DOHH2 (cell line): Measurements from ENCODE around the gene CDIPT.

Experiments used
- H3F3A ChIP-seq: fragments of 200-600 bp; sonication (generic), shearing (Covaris generic); 2 replicates; pipeline ENCODE4 v1.6.0; 2016; ENCODE audit warnings: antibody characterized with exemption, mild to moderate bottlenecking; ENCODE audit not compliant: control insufficient read depth, insufficient read depth
- H3K27ac ChIP-seq: fragments of 200-600 bp; sonication (generic); 2 replicates; pipeline ENCODE4 v1.5.1; 2014; ENCODE audit warnings: low read depth, mild to moderate bottlenecking, low read length, moderate library complexity
- H3K27me3 ChIP-seq: fragments of 200-600 bp; sonication (generic); 2 replicates; pipeline ENCODE4 v1.6.1; 2014; ENCODE audit warnings: mild to moderate bottlenecking, low read length, mixed read lengths; ENCODE audit not compliant: control insufficient read depth
- H3K36me3 ChIP-seq: fragments of 200-600 bp; sonication (generic); 2 replicates; pipeline ENCODE4 v1.6.1; 2014; ENCODE audit warnings: mild to moderate bottlenecking, low read length, moderate library complexity, mixed read lengths; ENCODE audit not compliant: control insufficient read depth
- H3K4me1 ChIP-seq: fragments of 200-600 bp; sonication (generic); 2 replicates; pipeline ENCODE4 v1.6.1; 2014; ENCODE audit warnings: mild to moderate bottlenecking, low read length, mixed read lengths; ENCODE audit not compliant: control insufficient read depth
- H3K4me2 ChIP-seq: fragments of 200-600 bp; sonication (generic); 2 replicates; pipeline ENCODE4 v1.6.0; 2014; ENCODE audit warnings: mild to moderate bottlenecking, low read length, moderate library complexity
- H3K4me3 ChIP-seq: fragments of 200-600 bp; sonication (generic); 2 replicates; pipeline ENCODE4 v1.5.1; 2014; ENCODE audit warnings: mild to moderate bottlenecking, low read length, mixed read lengths
- H3K79me2 ChIP-seq: fragments of 200-600 bp; sonication (generic); 2 replicates; pipeline ENCODE4 v1.6.1; 2014; ENCODE audit warnings: mild to moderate bottlenecking, low read length, mixed read lengths; ENCODE audit not compliant: control insufficient read depth
- H3K9me2 ChIP-seq: fragments of 200-600 bp; sonication (generic); replicated peaks from 2 replicates; pipeline ENCODE4 v1.6.1; 2014; ENCODE audit warnings: mild to moderate bottlenecking, low read length, mixed read lengths; ENCODE audit not compliant: control insufficient read depth
- H3K9me3 ChIP-seq: fragments of 200-600 bp; sonication (generic); 2 replicates; pipeline ENCODE4 v1.6.1; 2014; ENCODE audit warnings: antibody characterized with exemption, low read length, mixed read lengths; ENCODE audit not compliant: control insufficient read depth, insufficient read depth
- H4K20me1 ChIP-seq: fragments of 200-600 bp; sonication (generic); 2 replicates; pipeline ENCODE4 v1.6.0; 2014; ENCODE audit warnings: low read depth, mild to moderate bottlenecking, antibody characterized with exemption, low read length, moderate library complexity; ENCODE audit not compliant: control insufficient read depth, insufficient read depth
- EZH2phosphoT487 ChIP-seq: fragments of 200-600 bp; sonication (generic); IDR thresholded peaks from 2 replicates; pipeline ENCODE4 v1.6.1; 2017; ENCODE audit warnings: borderline replicate concordance, mild to moderate bottlenecking, antibody characterized with exemption, low read length, moderate library complexity, mixed read lengths
- TF ChIP-seq, protein P1 (sequence below): fragments of 200-600 bp; sonication (generic); IDR thresholded peaks from one replicate; pipeline ENCODE4 v1.5.1; 2014; ENCODE audit warnings: antibody characterized with exemption, mild to moderate bottlenecking, low read depth, low read length; ENCODE audit not compliant: poor library complexity, severe bottlenecking

Gene CDIPT

DNA sequence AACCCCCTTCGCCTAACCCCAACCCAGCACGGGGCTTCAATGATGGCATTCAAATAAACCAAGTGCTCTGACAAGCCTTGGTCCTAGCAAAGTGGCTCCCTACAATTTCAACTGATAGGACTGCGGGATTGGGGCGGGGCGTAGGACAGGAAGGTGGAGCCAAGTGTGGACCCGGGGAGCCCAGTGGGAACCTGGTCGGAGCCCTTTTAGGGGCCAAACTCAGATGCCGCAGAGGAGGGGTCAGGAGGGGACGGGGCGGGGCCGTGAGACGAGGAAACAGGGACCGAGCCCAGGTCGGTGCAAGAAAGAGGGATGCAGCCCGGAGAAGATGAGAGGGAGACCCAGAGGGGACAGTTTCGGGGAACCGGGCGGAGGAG, 13.2 kb upstream of the CDIPT start:
- Histone ChIP-seq H4K20me1 (no peaks in the 10 kb centered on the region), H3K9me3 (no peaks in the 10 kb centered on the region), H3K27me3 (no peaks in the 10 kb centered on the region), H3K79me2 (no peaks in the 10 kb centered on the region), H3K9me2 (no peaks in the 10 kb centered on the region), H3K27ac (no peak overlapping the region), H3K4me3 (no peak overlapping the region), H3K4me2 (no peak overlapping the region), H3K4me1 (peaks cover 9% of the 10 kb centered on the region), H3F3A (no peaks in the 10 kb centered on the region), H3K36me3 (no peaks in the 10 kb centered on the region)
- TF ChIP-seq EZH2phosphoT487, result no peak
- TF ChIP-seq, protein P1, sequence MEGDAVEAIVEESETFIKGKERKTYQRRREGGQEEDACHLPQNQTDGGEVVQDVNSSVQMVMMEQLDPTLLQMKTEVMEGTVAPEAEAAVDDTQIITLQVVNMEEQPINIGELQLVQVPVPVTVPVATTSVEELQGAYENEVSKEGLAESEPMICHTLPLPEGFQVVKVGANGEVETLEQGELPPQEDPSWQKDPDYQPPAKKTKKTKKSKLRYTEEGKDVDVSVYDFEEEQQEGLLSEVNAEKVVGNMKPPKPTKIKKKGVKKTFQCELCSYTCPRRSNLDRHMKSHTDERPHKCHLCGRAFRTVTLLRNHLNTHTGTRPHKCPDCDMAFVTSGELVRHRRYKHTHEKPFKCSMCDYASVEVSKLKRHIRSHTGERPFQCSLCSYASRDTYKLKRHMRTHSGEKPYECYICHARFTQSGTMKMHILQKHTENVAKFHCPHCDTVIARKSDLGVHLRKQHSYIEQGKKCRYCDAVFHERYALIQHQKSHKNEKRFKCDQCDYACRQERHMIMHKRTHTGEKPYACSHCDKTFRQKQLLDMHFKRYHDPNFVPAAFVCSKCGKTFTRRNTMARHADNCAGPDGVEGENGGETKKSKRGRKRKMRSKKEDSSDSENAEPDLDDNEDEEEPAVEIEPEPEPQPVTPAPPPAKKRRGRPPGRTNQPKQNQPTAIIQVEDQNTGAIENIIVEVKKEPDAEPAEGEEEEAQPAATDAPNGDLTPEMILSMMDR, result no peak

DNA sequence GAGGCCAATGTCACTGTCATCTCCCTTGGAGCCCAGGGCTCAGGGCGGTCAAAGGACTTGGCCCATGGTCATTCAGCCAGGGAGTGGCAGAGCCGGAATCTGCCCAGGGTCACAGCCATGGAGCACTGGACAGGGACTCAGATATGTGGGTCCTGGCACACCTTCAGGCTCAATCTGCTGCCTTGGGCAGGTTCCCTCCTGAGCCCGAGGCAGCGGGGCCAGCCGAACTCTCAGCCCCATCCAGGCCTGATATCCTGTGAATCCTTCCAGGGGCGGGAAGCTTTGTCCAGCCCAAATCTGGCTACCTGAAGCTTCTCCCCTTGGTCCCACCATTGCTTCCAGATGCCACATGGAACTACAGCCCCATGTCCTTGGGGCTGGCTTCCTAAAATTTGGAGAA, 12.2 kb upstream of the CDIPT start:
- H3K4me1 ChIP-seq, result peaks cover 9% of the 10 kb centered on the region
- H3K4me2 ChIP-seq, result no peak overlapping the region
- H3K27ac ChIP-seq, result no peak overlapping the region
- no peaks in the 10 kb centered on the region for H3K9me2 ChIP-seq
- TF ChIP-seq EZH2phosphoT487, result no peak
- TF ChIP-seq, protein P1, result no peak
- H3F3A ChIP-seq, result no peaks in the 10 kb centered on the region
- no peaks in the 10 kb centered on the region for H3K79me2 ChIP-seq
- H3K9me3 ChIP-seq, result no peaks in the 10 kb centered on the region
- H3K4me3 ChIP-seq, result no peak overlapping the region
- H4K20me1 ChIP-seq, result no peaks in the 10 kb centered on the region
- H3K27me3 ChIP-seq, result no peaks in the 10 kb centered on the region
- H3K36me3 ChIP-seq, result no peaks in the 10 kb centered on the region

DNA sequence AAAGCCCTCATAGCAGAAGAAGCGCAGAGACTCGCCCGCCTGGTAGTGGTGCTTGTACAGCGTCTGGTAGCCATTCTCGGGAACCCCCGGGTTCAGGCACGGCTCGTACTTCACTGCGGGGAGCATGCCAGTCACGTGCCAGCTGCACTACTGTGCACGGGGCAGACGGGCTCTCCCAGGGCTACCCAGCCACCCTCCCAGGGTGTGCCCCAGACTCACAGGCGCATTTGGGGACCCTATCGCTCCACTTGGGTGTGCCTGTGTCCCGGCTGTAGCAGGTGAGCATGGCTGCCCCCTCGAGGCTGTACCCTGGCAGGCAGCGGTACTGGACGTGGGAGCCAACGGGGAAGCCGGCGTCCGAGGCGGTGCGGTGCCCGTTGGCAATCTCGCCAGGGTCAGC, 10.3 kb upstream of the CDIPT start:
- no peaks in the 10 kb centered on the region for H3K27me3 ChIP-seq
- H3K9me3 ChIP-seq, result no peaks in the 10 kb centered on the region
- no peaks in the 10 kb centered on the region for H3K79me2 ChIP-seq
- no peak overlapping the region for H3K4me2 ChIP-seq
- H3K9me2 ChIP-seq, result no peaks in the 10 kb centered on the region
- no peak overlapping the region for H3K27ac ChIP-seq
- no peaks in the 10 kb centered on the region for H3F3A ChIP-seq
- no peak overlapping the region for H3K4me3 ChIP-seq
- TF ChIP-seq EZH2phosphoT487, result no peak
- TF ChIP-seq, protein P1, result no peak
- no peaks in the 10 kb centered on the region for H3K36me3 ChIP-seq
- no peaks in the 10 kb centered on the region for H4K20me1 ChIP-seq
- H3K4me1 ChIP-seq, result peaks cover 9% of the 10 kb centered on the region
